Measurements from ENCODE around the gene MOB1B.
"Not testable (repeated sequence)": the region's sequence is repeated elsewhere in the genome, so short reads cannot be mapped to it uniquely, and the experiment has no call there.

MOB1B gene

DNA sequence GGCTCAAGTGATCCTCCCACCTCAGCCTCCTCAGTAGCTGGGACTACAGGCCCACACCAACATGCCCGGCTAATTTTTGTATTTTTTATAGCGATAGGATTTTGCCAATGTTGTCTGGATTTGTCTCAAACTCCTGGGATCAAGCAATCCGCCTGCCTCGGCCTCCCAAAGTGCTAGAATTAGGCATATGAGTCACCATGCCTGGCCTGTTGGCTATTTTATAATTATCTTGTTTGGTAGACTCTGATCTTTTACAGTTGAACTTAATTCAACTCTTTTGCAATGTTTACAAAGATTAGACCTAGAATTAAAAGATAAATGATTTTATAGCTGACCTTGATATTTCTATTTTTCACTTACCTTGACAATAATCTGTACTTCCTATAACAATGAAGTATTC lies 109.3 kb downstream of the MOB1B start:
- no peak for DNase-seq

DNA sequence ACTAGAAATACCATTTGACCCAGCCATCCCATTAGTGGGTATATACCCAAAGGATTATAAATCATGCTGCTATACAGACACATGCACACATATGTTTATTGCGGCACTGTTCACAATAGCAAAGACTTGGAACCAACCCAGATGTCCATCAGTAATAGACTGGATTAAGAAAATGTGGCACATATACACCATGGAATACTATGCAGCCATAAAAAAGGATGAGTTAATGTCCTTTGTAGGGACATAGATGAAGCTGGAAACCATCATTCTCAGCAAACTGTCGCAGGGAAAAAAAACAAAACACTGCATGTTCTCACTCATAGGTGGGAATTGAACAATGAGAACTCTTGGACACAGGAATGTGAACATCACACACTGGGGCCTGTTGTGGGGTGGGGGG lies 115.2 kb downstream of the MOB1B start:
- DNase-seq = not testable (repeated sequence)

- no peak for DNase-seq
These were observed 118.4 kb downstream of the MOB1B start for GRCh38 chr4:71020611-71021010.

DNA sequence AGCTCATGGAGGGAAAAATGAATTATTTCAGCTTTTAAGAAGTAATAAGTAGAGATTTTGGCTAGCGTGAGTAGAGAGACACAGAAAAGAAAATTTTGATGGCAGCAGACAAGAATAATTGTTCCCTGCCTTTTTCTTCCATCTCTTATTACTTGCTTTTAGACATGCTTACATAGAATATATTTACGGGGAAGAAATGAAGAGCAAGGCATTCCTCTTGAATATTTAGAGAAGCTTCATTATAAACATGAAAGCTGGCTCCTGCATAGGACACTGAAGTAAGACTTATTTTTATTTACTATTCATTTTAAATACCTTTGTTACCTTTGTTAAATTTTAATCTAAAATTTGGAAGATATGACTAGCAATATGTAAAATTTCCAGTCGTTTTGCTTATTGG lies 123.5 kb downstream of the MOB1B start:
- DNase-seq = no peak

- no peak for DNase-seq
These were observed 123.9 kb downstream of the MOB1B start for GRCh38 chr4:71026086-71026485.

- no peak for DNase-seq
These were observed 125.4 kb downstream of the MOB1B start for GRCh38 chr4:71027611-71028010.

- no peak for DNase-seq
These were observed 127.3 kb downstream of the MOB1B start for GRCh38 chr4:71029504-71029903.

DNA sequence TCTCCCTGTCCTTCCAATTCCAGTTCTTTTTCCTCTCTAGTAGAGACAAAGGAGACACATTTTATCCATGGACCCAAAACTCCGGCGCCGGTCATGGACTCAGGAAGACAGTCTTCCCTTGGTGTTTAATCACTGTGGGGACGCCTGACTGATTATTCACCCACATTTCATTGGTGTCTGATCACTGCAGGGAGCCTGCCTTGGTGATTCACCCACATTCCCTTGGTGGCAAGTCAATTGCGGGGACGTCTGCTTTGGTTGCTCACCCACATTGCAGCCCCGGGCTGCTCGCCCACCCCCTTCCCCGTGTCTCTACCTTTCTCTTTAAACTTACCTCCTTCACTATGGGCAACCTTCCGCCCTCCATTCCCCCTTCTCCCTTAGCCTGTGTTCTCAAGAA lies 129.9 kb downstream of the MOB1B start:
- DNase-seq = not testable (repeated sequence)
